ENCODE measurements around the gene COL4A2. TPM values are rescaled to one million over a fixed set of nuclear protein-coding genes. Genes with fewer than 3 reads are reported as not detected.

COL4A2 gene
- total RNA-seq, 1 donor from 2014 or later: 56.8 TPM

DNA sequence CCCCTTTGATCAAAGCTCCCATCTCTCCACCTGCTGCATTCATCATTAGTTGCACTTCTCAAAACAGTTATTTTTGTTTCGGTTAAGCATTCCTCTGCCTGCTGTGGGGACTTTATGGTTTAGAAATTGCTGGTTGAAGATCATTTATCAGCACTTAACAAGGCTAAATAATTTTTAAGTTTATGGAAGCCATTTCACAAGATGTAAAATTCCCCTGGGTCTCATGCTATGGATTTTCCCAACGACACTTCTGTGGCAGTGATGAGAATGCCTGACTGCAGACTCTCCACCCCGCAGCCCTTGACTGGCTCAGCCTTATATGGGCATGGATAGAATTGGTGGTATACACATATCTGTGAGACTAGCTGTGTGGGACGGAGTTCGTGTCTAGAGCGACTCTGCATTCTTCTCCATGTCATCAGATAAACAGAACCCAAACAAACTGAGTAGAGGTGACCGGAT is 52.8 kb downstream of the COL4A2 start:
- DNase-seq: no peak

DNA sequence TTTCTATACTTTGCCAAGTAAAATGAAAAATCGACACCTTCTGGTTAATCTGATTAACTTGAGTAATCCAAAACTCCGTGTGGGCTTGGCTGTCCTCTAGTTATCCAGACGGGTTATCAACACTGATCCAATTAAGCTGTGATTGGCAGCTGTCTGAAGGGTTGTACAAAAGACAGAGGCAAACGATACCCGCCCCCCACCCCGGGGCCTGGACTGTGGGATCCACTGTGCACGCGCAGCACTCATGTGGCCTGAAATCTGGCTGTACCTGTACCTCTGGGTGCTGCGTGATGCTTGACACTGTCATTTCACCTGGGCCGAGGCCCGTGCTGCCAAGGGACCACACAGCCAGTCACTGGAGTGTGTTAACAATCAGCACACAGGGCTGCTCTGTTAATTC is 53.5 kb downstream of the COL4A2 start:
- DNase-seq: no peak

DNA sequence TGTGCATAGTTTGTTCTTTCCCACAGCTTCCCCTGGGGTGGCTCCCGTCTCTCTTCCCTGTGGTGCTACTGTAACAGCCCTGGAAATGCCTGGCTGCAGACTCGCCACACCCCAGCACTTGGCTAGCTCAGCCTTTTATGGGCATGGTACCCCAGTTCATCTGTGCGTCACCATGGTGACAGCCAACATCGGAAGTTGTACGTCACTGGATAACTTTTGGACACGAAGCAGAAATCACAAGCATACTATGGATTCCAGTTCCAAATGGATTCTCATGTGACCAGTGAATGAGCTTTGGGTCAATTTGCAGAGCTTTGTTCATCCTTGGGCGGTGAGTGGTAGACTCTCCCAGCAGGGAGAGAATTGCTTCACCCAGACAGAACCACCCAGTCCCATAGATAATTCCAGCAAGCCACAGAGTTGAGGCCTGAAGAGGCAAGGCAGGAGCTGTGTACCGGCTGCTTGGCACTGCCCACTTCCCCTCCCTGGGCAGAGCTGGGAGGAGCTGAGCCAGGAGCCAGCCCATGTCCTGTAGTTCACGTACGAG is 54.4 kb downstream of the COL4A2 start:
- no peak for DNase-seq

DNA sequence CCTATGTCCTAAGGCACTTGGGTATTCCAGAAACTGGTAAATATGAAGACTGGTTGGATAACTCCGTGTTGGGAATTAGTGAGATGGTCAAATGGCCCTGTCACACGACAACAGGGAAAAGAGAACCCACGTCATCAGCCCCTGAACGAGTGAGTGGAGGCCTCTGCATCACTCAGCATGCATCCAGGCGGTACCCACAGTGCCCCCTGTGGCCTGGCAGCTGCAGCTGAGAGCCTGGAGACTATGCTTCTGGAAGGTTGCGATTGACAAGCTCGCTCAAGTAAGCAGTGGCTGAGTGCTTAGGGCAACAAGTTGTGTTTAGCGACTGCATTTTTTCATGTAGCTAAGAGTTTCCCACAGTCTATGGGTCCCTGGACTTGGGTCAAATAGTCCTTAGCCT is 55.9 kb downstream of the COL4A2 start:
- no peak for DNase-seq

DNA sequence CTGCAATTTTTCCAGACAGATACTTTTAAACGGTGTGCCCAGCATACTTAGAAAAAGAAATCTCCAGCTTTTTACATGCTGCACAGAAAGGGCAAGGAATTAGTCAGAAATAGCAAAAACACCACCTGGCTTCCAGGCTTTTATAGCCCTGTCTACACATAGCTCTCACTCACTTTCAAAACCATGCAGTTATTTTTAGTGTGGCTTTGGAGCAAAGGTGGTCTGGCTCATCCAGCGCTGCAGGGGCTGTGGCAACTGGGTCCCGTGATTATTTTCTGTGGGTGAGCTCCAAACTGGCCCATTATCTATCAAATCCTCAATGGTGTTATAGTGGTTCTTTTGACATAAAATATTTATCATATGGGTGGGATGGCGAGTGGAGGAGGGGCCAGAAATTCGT is 57.0 kb downstream of the COL4A2 start:
- DNase-seq: no peak

DNA sequence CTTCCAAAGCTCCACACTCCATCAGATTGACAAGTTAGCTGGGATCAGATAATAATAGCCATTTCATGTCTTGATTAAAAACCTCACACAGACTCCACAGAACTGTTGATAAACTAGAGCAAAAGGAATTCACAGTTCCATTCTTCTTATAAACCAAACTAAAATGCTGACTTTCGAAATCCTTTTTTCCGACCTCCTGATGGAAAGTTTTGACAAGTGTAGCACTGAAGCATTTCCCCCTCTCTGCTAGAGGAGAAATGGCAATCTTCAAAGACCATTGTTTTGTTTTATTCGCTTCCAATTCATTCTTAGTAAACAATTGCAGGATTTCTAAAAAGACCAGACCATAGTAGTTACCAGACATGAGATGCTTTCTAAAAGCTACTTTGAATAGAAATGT is 58.8 kb downstream of the COL4A2 start:
- no peak for DNase-seq

DNA sequence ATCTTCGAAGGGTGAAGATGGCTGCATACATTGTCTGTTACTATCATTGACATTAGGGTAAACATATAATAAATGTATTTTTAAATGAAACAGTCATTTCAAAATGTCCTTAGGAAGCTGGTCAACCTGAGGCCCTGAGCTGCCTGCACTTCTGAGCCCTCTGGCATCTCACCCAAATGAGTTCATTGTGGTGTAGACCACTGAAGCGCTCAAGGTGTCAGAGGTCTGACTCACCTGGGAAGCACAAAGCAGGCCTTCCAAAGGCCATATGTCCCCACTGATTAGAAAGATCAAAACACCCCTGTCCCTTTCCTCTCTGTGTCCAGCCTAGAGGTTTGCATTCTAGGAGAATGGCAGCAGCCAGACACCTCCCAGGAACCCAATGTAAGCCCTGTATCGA is 59.6 kb downstream of the COL4A2 start:
- no peak for DNase-seq

DNA sequence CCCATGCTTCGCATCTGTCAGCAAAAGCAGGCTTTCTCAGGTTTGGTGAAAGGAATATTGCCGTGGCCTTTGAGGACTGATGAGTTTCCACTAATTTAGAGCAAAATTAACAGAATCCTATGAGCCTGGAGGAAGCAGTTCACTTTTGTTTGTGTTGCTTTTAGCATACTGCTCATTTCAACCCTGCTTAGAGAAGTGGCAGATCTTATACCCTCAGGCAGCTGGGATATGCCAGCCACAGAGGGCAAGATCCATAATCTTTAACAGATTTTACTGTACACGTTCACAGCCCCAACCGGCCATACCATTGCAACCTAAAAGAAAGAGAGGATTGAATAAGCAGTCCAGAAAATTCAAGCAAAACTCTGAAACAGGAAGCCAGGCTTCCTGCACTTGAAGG is 60.5 kb downstream of the COL4A2 start:
- no peak for DNase-seq

DNA sequence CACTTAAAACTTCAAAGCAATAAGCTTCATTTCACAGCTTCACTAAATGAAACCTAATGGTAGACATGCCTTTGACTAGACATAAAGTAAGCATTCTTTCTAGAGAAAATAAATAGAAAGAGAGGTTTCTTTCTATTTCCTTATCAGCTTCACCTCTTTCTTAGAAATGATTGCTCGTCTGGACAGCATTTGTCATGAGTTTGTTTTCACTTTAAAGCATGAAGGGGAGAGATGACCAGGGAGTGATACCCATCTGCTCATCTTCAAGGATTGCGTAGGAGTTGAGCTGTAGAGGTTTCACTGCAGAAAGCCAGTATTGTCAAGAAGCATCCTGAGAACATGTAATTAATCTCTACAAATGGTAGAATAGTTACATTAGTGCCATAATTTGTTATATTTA is 61.3 kb downstream of the COL4A2 start:
- DNase-seq: no peak

DNA sequence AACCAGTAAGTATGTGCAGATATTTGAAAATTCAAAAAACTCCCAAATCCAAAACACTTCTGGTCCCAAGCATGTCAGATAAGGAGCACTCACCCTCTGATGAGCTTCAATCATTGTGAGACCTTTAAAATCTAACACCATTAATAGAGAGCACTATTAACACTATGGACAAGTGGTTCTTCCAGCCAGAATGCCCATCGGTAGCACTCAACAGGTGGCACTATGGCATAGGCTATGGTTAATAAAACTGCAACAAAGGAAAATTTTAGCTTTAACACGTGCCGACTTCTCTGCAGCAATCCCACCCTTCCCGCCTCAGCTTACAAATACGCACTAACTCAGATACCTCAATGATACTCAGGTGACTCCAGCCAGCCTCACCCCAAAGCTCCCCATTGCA is 62.3 kb downstream of the COL4A2 start:
- DNase-seq: no peak

DNA sequence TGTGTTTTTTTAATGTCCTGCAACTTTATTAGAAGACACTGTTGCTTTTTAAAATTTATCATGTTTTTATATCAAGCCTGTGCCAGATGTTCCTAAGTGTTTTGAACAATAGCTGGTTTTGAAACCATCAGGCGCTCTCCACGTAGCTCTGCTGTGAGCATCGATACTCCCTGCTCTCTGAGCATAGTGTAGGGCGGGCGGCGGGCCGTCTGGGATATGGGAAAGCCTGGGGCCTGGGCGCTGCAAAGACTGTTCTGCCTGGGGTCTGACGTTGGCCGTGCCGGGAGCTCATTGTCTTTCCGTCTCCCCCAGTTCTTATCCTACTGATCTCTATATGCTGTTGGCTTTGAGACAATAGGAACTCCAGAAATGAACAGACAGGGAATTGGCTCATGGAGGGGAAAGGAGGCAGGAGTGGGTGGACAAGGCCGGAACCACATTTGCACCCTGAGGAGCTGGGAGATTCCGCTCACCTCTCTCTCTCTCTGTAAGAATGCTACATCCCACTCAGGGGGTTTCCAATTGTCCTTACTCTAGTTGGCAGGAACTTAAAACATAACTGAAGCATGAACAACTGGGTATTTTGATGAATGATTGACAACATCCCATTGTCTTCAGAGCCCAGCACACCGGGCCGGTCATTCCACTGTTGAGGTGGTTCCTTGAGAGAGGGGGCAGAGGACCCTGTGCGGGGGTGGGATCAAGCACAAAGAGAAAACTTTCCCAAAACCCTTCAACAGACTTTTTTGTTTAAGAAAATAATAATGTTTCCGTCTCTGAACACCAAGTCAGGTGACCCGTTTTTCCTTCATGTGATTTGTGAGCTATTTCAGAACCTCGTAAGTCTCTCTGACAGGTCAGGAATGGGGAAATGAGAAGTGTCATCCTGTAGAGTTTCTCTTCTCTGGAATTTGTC is 64.7 kb downstream of the COL4A2 start:
- no peak for DNase-seq

DNA sequence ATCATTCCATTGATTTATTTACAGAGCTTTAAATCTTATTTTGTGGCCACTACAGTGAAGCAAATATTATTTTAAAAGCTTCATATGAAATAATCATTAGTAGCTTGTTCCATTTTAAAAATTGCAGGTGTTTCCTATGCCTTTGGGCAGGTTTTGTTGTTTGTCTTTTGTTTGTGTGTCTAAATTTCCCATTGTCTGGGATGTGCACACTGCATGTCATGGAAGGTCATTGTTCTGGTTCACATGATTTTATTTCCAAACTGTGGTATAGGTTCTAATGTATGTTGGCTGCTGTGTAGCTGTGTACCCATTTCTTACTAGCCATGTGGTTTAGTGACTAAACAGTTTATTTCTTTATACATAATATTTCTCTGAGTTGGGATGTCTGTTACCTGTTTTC is 65.6 kb downstream of the COL4A2 start:
- DNase-seq: no peak

DNA sequence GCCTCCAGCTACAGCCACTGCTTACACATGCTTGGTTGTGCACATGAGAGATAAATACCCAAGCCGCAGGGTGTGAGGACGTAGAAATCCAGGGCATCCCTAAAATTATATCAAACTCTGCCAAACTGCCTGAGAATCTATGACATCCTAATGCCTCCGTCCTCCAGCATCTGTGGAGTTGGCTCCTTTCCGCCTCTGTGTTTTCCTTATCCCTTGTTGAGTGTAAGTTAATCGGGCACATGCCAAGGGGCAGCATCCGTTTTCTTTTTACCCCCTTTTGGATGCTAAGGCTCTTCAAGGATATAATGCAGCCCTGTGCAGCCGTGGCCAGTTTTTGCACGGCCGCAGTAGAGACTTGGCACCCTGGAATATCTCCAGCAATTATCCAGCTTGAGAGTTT is 66.5 kb downstream of the COL4A2 start:
- no peak for DNase-seq

DNA sequence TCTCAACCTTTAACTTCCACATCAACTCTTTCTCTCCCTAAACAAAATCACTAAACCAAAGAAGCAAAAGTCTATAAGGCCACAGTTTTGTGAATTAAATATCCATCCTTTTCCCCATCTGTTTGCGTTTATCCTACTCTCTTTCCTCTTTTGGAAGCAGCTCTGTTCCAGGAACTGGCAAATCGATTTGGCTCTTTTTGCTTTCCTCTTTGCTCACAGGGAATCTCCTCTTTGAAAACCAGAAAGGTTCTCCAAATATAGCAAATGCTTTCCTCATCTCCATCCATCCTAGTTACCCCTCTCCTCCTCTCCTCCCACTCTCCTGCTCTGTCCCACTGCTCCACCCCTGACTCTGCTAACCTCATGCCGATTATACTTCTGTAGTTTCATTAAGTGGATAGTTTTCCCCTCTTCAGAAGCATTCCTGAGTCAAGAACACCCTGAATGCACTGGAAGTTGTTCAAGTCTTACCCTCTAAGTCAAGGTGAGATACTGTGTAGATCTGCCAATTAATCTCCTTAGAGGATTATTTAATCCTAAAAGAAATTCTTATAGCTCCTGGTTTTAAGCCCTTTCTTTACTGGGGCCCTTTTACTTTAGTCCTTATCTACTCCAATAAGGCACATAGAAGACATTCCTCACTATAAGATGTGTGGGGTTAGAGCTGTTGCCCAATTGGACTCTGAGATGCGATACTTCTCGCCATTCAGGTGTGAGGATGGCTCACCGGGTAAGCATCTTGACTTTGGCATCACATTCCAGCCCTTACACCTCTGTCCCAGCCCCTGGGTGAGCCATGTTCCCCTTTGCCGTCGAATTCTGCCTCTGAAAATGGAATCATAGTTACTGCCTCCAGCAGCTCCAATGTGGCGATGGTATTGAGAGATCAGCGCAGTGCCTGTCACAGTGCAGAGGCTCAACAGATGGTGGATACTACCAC is 67.6 kb downstream of the COL4A2 start:
- no peak for DNase-seq

DNA sequence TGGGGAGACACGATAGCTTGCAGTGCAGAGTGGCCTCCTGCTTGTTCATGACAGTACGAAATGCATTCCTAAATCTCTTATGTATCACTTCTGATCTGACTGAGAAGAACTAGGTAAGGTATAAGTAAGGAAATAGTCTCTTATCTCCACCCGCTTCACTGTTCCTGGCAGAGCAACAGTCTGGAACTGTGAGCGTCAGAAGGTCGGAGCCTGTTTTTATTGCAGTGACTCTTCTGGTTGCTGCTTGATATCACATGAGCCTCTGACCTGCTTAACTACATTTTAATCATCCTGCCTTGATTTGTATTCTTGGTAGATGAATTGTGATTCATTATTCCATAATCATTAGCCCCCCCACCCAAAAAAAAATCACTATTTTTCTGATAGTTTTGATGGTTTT is 69.0 kb downstream of the COL4A2 start:
- no peak for DNase-seq

DNA sequence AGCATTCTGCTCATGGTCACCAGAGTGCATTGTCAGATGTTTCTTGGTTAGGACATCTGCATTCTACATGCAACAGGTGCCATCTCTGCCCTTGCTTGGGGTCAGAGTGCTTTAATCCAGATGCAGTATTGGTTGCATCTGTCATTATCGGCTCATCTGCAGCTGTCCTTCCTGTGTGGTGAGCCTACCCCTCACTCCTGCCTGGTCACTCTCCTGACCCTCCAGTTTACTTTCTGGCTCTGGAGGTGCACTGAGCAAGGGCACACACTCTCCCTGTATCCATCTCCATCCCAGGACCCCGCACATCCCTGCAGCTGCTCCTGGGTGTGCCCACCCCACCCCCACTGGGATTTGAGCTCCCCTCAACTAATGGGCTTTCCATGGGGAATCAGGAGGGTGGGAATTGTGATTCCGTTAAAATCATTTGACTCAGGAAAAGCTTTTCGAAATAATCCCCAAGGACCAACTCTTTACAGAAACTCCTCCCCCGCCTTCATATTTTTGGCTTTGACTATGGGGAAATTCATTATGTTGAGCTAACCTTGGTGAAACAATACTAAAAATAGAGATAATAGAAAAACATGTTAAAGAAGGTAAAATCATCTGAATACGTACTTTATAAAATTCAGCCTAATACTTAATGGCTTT is 70.2 kb downstream of the COL4A2 start:
- DNase-seq: no peak

DNA sequence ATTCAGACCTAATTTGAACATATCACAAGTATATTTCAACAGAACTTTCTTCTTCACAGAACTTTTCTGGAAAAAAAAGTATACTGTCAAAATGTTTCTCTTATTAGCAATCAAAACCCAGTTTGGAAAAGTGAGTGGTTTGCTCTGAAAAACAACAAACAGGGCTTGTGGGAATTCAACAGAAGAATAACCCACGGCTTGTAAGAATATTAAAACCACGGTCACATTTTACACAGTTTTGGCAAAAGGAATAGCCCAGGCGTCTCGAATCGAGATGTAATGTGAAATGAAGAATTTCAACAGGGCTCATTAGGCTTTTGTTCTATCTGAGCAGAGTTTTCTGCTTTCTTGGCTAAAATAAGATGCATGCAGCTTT is 70.7 kb downstream of the COL4A2 start:
- no peak for DNase-seq

DNA sequence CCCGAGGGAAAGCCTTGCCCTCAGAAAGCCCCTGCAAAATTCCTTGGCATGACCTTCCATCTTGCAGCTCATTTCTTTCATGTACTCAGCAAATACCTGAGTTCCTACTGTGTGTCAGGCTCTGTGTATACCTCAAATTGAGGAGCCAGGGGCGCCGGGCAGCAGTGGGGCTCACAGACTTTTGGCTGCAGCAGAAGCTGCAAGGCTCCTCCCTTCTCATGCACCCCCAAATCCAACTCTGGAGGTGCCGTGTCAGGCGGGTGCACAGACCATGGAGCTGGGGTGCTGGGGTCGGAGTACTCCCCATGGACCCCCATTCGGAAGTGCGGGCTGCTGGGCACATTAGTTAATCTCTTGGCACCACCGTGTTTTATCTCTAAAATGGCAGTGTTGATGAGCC is 72.3 kb downstream of the COL4A2 start:
- no peak for DNase-seq

DNA sequence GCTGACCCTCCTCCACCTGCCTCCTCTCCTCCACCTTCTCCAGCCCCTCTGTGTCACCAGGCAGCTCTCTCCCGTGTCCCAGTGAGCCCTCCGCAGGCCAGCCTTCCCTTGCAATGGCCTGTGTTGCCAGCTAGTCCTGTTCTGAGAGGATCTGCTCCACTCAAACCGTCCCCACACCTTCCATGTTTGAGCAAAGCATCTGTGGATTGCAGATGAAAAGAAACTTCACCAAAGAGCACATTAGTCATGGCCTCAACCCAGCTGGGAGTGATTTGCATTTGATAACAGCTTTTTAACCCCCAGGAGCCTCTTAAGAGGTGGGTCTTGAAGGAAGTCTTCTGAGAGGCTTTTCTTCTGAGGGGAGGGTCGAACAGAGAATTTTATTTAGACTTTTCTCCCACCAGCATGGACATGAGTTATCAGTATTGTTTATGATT is 72.8 kb downstream of the COL4A2 start:
- no peak for DNase-seq

DNA sequence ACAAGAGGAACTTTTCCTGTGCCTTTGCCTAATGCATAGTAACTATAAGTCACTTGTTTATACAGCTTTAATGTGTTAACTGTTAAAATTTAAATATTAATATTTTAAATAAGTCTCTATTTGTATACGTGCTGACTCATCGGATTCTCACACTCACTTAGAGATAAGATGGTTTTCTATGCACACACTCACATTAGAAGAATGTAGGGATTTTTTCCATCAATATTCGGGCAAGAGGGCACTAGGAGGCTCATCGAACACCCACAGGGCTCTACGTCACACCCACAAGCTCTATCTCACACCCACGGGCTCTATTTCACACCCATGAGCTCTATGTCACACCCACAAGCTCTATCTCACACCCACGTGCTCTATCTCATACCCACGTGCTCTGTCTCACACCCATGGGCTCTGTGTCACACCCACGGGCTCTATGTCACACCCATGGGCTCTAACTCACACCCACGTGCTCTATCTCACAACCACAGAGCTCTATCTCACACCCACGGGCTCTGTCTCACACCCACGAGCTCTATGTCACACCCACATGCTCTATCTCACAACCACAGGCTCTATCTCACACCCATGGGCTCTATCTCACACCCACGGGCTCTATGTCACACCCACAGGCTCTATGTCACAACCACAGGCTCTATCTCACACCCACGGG is 73.4 kb downstream of the COL4A2 start:
- no peak for DNase-seq

DNA sequence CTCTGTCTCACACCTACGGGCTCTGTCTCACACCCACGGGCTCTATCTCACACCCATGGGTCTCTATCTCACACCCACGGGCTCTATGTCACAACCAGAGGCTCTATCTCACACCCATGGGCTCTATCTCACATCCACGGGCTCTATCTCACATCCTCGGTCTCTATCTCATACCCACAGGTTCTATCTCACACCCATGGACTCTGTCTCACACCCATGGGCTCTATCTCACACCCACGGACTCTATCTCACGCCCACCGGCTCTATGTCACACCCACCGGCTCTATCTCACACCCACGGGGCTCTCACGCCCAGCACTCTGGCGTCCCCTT is 73.9 kb downstream of the COL4A2 start:
- DNase-seq: no peak

DNA sequence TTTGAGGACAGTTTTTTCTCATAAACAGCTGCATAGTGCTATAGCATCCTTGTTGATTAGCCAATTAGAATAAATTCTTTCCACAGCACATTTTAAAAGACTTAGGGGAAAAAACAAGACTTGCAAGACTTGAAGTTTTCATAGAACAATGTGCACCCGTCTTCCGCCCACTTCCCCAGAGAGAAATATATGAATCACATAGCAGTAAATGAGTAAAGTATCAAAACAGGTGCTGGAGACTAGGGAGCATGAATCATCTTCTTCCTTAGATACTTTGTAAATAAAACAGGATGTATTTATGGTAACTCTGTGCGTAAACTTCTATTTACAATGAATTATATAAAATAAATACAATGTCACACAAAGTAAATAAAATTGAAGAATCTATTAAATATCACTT is 75.1 kb downstream of the COL4A2 start:
- DNase-seq: no peak
